Cortex of kidney (tissue), 1 donor: Measurements from ENCODE around the gene COL26A1.
"Not testable (repeated sequence)": the region's sequence is repeated elsewhere in the genome, so short reads cannot be mapped to it uniquely, and the experiment has no call there.

Experiments used
- DNase-seq: peaks from one replicate; lab custom pipeline; 2025; lab: John Stamatoyannopoulos, UW

Gene COL26A1

GRCh38 chr7:101362334-101363195 lies at the start of gene COL26A1:
TSS of gene COL26A1 (plus strand) at chr7:101362875. CDS start at chr7:101363033, 158 bp downstream.
- no peak for DNase-seq

- no peak for DNase-seq
Measured at GRCh38 chr7:101315336-101315735, 47.3 kb upstream of the COL26A1 start.

GRCh38 chr7:101319401-101319800 lies 43.3 kb upstream of the COL26A1 start:
- DNase-seq, result no peak

DNA sequence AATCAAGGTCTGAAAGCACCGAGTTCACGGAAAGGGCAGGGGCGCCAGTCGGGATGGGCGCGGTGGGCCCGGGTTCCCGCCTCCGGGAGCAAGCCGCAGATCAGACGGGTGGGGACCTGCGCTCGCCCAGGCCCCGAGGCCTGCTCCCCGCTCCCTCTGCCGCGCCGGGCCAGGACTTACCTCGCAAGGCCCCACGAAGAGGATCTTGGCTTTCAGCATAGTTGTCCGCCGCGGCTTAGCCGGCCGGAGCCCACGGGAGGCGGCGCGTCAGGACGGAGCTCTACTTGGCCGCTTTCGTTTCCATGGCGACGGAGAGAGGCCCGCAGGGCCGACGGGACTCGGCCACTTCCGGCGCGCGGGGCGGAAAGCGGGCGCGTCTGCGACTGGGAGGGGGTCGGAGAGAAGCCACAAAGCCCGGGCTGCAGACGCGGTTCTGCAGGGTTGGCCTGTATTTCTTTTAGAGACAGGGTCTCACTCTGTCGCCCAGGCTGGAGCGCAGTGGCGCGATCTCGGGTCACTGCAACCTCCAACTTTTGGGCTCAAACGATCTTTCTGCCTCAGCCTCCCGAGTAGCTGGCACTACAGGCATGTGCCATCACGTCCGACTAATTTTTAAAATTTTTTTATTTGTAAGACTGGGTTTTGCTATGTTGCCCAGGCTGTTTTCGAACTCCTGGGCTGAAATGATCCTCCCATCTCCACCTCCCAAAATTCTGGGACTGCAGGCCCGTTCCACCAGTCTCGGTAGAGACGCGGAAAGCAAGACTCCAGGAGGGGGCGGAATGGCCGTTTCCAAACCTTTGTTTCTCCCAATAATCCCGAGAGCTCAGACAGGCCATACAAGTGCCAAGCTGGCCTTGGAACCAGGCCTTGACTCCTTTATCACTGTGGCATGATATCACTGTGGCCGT lies 40.9 kb upstream of the COL26A1 start, which contains the start of gene IFT22:
IFT22 (minus strand) TSS at position 322 of the 911 bp plus-strand sequence; CDS start at position 219, 103 bp downstream.
- DNase-seq, result no peak

GRCh38 chr7:101328159-101328558 lies 34.5 kb upstream of the COL26A1 start:
- no peak for DNase-seq

- DNase-seq, result no peak
Measured at GRCh38 chr7:101330011-101330484, 32.6 kb upstream of the COL26A1 start.

- no peak for DNase-seq
Measured at GRCh38 chr7:101332026-101332425, 30.6 kb upstream of the COL26A1 start.

- DNase-seq, result no peak
Measured at GRCh38 chr7:101333912-101334311, 28.8 kb upstream of the COL26A1 start.

GRCh38 chr7:101340379-101340778 lies 22.3 kb upstream of the COL26A1 start:
- DNase-seq, result no peak

- no peak for DNase-seq
Measured at GRCh38 chr7:101342892-101343291, 19.8 kb upstream of the COL26A1 start.

DNA sequence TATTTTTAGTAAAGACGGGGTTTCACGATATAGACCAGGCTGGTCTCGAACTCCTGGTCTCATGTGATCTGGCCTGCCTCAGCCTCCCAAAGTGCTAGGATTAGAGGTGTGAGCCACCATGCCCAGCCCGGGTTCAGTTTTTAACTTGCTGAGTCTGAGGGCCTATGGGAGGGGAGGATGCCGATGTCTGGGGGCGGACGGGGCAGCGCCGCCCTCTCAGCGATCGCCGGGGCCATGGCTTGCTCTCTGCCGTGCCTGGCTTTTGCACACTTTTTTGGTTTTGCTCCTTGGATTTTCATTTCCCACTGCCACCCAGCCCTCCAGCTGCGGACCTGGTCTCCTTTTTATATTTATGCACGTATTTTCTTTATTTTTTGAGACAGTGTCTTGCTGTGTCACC lies 15.2 kb upstream of the COL26A1 start:
- DNase-seq, result no peak

DNA sequence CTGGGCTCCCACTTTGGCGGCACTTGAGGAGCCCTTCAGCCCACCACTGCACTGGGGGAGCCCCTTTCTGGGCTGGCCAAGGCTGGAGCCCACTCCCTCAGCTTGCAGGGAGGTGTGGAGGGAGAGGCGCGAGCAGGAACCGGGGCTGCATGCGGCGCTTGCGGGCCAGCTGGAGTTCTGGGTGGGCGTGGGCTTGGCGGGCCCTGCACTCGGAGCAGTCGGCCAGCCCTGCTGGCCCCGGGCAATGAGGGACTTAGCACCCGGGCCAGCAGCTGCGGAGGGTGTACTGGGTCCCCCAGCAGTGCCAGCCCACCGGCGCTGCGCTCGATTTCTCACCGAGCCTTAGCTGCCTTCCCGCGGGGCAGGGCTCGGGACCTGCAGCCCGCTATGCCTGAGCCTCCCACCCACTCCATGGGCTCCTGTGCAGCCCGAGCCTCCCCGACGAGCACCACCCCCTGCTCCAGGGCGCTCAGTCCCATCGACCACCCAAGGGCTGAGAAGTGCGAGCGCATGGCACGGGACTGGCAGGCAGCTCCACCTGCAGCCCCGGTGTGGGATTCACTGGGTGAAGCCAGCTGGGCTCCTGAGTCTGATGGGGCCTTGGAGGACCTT lies 14.1 kb upstream of the COL26A1 start:
- DNase-seq, result not testable (repeated sequence)

GRCh38 chr7:101349300-101349699 lies 13.4 kb upstream of the COL26A1 start:
- not testable (repeated sequence) for DNase-seq

DNA sequence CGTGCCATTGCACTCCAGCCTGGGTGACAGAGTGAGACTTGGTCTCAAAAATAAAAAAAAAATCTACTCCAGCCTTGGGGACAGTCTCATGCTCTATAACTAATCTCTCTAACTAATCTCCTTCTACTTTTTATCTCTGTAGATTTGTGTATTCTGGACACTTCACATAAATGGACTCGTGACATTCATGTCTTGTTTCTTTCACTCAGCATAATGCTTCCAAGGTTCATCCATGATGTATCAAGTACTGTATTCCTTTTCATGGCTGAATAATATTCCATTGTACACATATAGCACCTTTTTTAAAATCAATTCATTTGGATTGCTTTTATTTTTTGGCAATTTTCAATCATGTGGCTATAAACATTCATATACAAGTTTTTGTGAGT lies 9.8 kb upstream of the COL26A1 start:
- no peak for DNase-seq

GRCh38 chr7:101357433-101357832 lies 5.2 kb upstream of the COL26A1 start:
- DNase-seq, result no peak

GRCh38 chr7:101363196-101363733 lies 590 bp downstream of the COL26A1 start:
- DNase-seq, result no peak

- no peak for DNase-seq
Measured at GRCh38 chr7:101363734-101364374, 1.2 kb downstream of the COL26A1 start.

GRCh38 chr7:101365956-101366355 lies 3.3 kb downstream of the COL26A1 start:
- no peak for DNase-seq

DNA sequence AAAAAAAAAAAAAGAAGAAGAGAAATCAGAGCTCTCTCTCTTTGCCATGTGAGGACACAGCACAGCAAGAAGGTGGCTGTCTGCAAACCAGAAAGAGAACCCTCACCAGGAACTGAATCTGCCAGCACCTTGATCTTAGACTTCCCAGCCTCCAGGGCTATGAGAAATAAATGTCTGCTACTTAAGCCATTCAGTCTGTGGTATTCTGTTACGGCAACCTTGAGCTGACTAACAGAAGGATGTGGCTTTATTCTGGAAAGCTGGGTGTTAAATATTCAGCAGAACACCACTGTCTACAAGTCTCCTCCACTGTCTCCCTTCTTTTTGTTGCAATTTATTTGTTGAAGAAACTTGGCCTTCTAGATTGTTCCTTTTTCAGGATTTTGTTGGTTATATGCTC lies 5.0 kb downstream of the COL26A1 start:
- DNase-seq, result no peak

- DNase-seq, result no peak
Measured at GRCh38 chr7:101368422-101369165, 5.9 kb downstream of the COL26A1 start.

DNA sequence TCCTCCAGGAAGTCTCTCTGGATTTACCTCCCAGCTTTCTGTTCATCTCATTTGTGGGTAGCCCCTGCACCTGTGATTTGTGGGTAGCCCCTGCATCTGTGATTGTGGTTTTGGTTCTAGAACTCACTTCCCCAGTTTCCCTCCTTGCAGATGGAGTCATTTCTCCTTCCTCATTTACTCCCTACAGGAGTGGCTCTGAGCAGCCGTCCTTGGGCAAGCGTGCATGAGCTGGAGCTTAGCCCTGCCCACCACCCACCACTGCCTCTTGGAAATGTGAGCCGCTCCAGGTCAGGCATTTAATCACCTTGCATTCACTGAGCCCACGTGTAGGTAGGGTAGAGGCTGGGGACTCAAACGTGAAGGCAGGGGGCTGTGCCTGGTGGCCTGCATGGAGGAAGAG lies 8.2 kb downstream of the COL26A1 start:
- DNase-seq, result no peak
